Gastroesophageal sphincter (tissue), 4 donors: ENCODE data around the gene U2AF1. TPM values are rescaled to one million over a fixed set of nuclear protein-coding genes. Genes with fewer than 3 reads are reported as not detected.
"Not testable (repeated sequence)": the region's sequence is repeated elsewhere in the genome, so short reads cannot be mapped to it uniquely, and the experiment has no call there.

Source experiments
- ATAC-seq: fragments of 150-250 bp; one replicate; pipeline ENCODE4 v1.9.1; 2016; ENCODE audit warnings: mild to moderate bottlenecking, moderate library complexity
- H3K27ac ChIP-seq, 4 donors: fragments of 200-600 bp; sonication (generic) in 3 of 4; 1 replicate in 3 of 4; 2 replicates in 1 of 4; pipeline ENCODE4 v1.5.1; 2016 to 2019
- H3K27me3 ChIP-seq: fragments of 200-600 bp; sonication (generic); one replicate; pipeline ENCODE4 v1.5.1; 2019
- H3K36me3 ChIP-seq, 2 donors: fragments of 200-600 bp; sonication (generic); one replicate each; pipeline ENCODE4 v1.5.1; 2019; ENCODE audit warnings: control low read depth in 1 of 2
- H3K4me1 ChIP-seq, 3 donors: fragments of 200-600 bp; sonication (generic); 1 replicate in 2 of 3; 2 replicates in 1 of 3; pipeline ENCODE4 v1.5.1; 2016 to 2019; ENCODE audit warnings: control low read depth in 2 of 3
- H3K4me3 ChIP-seq, 2 donors: fragments of 200-600 bp; sonication (generic); one replicate each; pipeline ENCODE4 v1.5.1; 2019; ENCODE audit warnings: mild to moderate bottlenecking in 1 of 2, moderate library complexity in 1 of 2
- H3K9me3 ChIP-seq, 3 donors: fragments of 200-600 bp; sonication (generic); one replicate each; pipeline ENCODE4 v1.5.1; 2017 to 2019; ENCODE audit warnings: control low read depth in 2 of 3
- whole genome bisulfite sequencing, 2 donors: methylation state at CpG; one replicate each; pipeline ENCODE4 v1.1.5; 2018; ENCODE audit warnings: low coverage in 1 of 2; 5-methylcytosine and 5-hydroxymethylcytosine counted together
- total RNA-seq, 4 donors: library from RNA; depleted of rRNA; stranded (reverse); fragments of >200 nt; gene quantifications; one replicate each; pipeline ENCODE4 v1.1.0, GENCODE V29; 2016

Gene U2AF1
- total RNA-seq = 10 to 100 TPM; 26.6 to 49.5 (median 41.4) TPM

- WGBS, 2 donors = no CpG with 5 or more reads among the region's 107 CpGs
- H3K27ac ChIP-seq = peak within 1 kb of the TSS in 3 of 4 donors; percentile 65 to 87 (median 85)
- peak within 1 kb of the TSS in 1 of 2 donors; percentile 77 for H3K4me3 ChIP-seq
Observed at GRCh38 chr21:43106965-43107793, at the start of gene U2AF1. Gene U2AF1 (minus strand): TSS chr21:43107570. CDS start chr21:43107494, 76 bp downstream.

GRCh38 chr21:43153601-43154000 lies 46.2 kb upstream of the U2AF1 start:
- H3K36me3 ChIP-seq, H3K27me3 ChIP-seq, ATAC-seq, H3K27ac ChIP-seq, H3K4me1 ChIP-seq, H3K9me3 ChIP-seq, H3K4me3 ChIP-seq: not testable (repeated sequence)
- no CpG with 5 or more reads among the region's 33 CpGs for WGBS, 2 donors

More at GRCh38 chr21:43106965-43107793, at the start of gene U2AF1:
- ATAC-seq = peak; percentile 99
- not testable (repeated sequence) for H3K9me3 ChIP-seq, H3K27me3 ChIP-seq, H3K36me3 ChIP-seq, H3K4me1 ChIP-seq

- no CpG with 5 or more reads among the region's 11 CpGs for WGBS, 2 donors
- ATAC-seq = not testable (repeated sequence)
Observed at GRCh38 chr21:43149344-43149743, 42.0 kb upstream of the U2AF1 start.

GRCh38 chr21:43147999-43148398 lies 40.6 kb upstream of the U2AF1 start:
- not testable (repeated sequence) for H3K27ac ChIP-seq, ATAC-seq, H3K36me3 ChIP-seq, H3K4me3 ChIP-seq, H3K27me3 ChIP-seq, H3K9me3 ChIP-seq, H3K4me1 ChIP-seq
- no CpG with 5 or more reads among the region's 7 CpGs for WGBS, 2 donors

More at GRCh38 chr21:43149344-43149743, 42.0 kb upstream of the U2AF1 start:
- H3K4me3 ChIP-seq, H3K9me3 ChIP-seq, H3K27ac ChIP-seq, H3K4me1 ChIP-seq, H3K27me3 ChIP-seq, H3K36me3 ChIP-seq: not testable (repeated sequence)

GRCh38 chr21:43146637-43147036 lies 39.3 kb upstream of the U2AF1 start:
- H3K27ac ChIP-seq, H3K4me1 ChIP-seq, ATAC-seq, H3K9me3 ChIP-seq, H3K36me3 ChIP-seq, H3K27me3 ChIP-seq, H3K4me3 ChIP-seq: not testable (repeated sequence)
- no CpG with 5 or more reads among the region's 12 CpGs for WGBS, 2 donors

GRCh38 chr21:43141407-43141806 lies 34.0 kb upstream of the U2AF1 start:
- ATAC-seq, H3K4me1 ChIP-seq, H3K4me3 ChIP-seq, H3K9me3 ChIP-seq, H3K27ac ChIP-seq, H3K27me3 ChIP-seq, H3K36me3 ChIP-seq: not testable (repeated sequence)
- no CpG with 5 or more reads among the region's 17 CpGs for WGBS, 2 donors

- not testable (repeated sequence) for H3K9me3 ChIP-seq, H3K27ac ChIP-seq, H3K36me3 ChIP-seq, H3K4me3 ChIP-seq, H3K4me1 ChIP-seq, H3K27me3 ChIP-seq
- peak; percentile 62 for ATAC-seq
- WGBS, 2 donors = no CpG with 5 or more reads among the region's 8 CpGs
Observed at GRCh38 chr21:43138944-43139343, 31.6 kb upstream of the U2AF1 start.

- not testable (repeated sequence) for ATAC-seq, H3K27me3 ChIP-seq
Observed at GRCh38 chr21:43134520-43134919, 27.1 kb upstream of the U2AF1 start.

GRCh38 chr21:43130094-43130493 lies 22.7 kb upstream of the U2AF1 start:
- H3K4me3 ChIP-seq, H3K9me3 ChIP-seq, ATAC-seq, H3K4me1 ChIP-seq, H3K36me3 ChIP-seq, H3K27ac ChIP-seq, H3K27me3 ChIP-seq: not testable (repeated sequence)
- WGBS, 2 donors = no CpG with 5 or more reads among the region's 7 CpGs

More at GRCh38 chr21:43134520-43134919, 27.1 kb upstream of the U2AF1 start:
- H3K36me3 ChIP-seq, H3K27ac ChIP-seq, H3K9me3 ChIP-seq, H3K4me3 ChIP-seq, H3K4me1 ChIP-seq: not testable (repeated sequence)
- no CpG with 5 or more reads among the region's 10 CpGs for WGBS, 2 donors

GRCh38 chr21:43115956-43116355 lies 8.6 kb upstream of the U2AF1 start:
- ATAC-seq, H3K27ac ChIP-seq, H3K27me3 ChIP-seq, H3K9me3 ChIP-seq, H3K4me3 ChIP-seq, H3K4me1 ChIP-seq, H3K36me3 ChIP-seq: not testable (repeated sequence)
- no CpG with 5 or more reads among the region's 4 CpGs for WGBS, 2 donors

- WGBS, 2 donors = no CpG with 5 or more reads among the region's 6 CpGs
- H3K27ac ChIP-seq, H3K27me3 ChIP-seq, H3K4me1 ChIP-seq, H3K36me3 ChIP-seq, H3K9me3 ChIP-seq, H3K4me3 ChIP-seq, ATAC-seq: not testable (repeated sequence)
Observed at GRCh38 chr21:43114483-43114882, 7.1 kb upstream of the U2AF1 start.

- not testable (repeated sequence) for H3K27me3 ChIP-seq, H3K4me3 ChIP-seq, H3K4me1 ChIP-seq, H3K27ac ChIP-seq, ATAC-seq, H3K36me3 ChIP-seq, H3K9me3 ChIP-seq
- no CpG with 5 or more reads among the region's 7 CpGs for WGBS, 2 donors
Observed at GRCh38 chr21:43109006-43109405, 1.6 kb upstream of the U2AF1 start.

GRCh38 chr21:43108177-43108576 lies 807 bp upstream of the U2AF1 start:
- H3K27me3 ChIP-seq, ATAC-seq, H3K4me3 ChIP-seq, H3K4me1 ChIP-seq, H3K27ac ChIP-seq, H3K9me3 ChIP-seq, H3K36me3 ChIP-seq: not testable (repeated sequence)
- WGBS, 2 donors = no CpG with 5 or more reads among the region's 17 CpGs

GRCh38 chr21:43107794-43108137 lies 396 bp upstream of the U2AF1 start:
- H3K27me3 ChIP-seq, H3K4me3 ChIP-seq, H3K9me3 ChIP-seq, ATAC-seq, H3K4me1 ChIP-seq, H3K27ac ChIP-seq, H3K36me3 ChIP-seq: not testable (repeated sequence)
- no CpG with 5 or more reads among the region's 17 CpGs for WGBS, 2 donors
